HEK293T (cell line): ENCODE measurements around the gene AEBP1.

Experiments
- CTCF ChIA-PET: fragments of 350-600 bp; formaldehyde crosslinking; extraction: SDS; loops from one replicate; lab custom pipeline; 2021; ENCODE audit warnings: antibody characterized with exemption, inconsistent platforms; lab: Yijun Ruan, JAX
- POLR2A ChIA-PET: fragments of 350-600 bp; formaldehyde crosslinking; extraction: SDS; loops from one replicate; lab custom pipeline; 2020; ENCODE audit warnings: antibody characterized with exemption, inconsistent platforms; lab: Yijun Ruan, JAX
- DNase-seq: peaks from one replicate; pipeline ENCODE4 v3.0.0; 2012; ENCODE audit warnings: mixed read lengths; ENCODE audit errors: extremely low spot score
- ARNT ChIP-seq: fragments of 450-650 bp; IDR thresholded peaks from 2 replicates; pipeline ENCODE4 v1.6.1; 2017; ENCODE audit warnings: mild to moderate bottlenecking
- BHLHE40 ChIP-seq: fragments of 450-650 bp; IDR thresholded peaks from 2 replicates; pipeline ENCODE4 v1.6.1; 2016; ENCODE audit warnings: mild to moderate bottlenecking, moderate library complexity, borderline replicate concordance
- CTBP1 ChIP-seq: fragments of 450-650 bp; IDR thresholded peaks from 2 replicates; pipeline ENCODE4 v1.6.1; 2016; ENCODE audit warnings: borderline replicate concordance
- ELF4 ChIP-seq: fragments of 450-650 bp; IDR thresholded peaks from 2 replicates; pipeline ENCODE4 v1.6.1; 2017; ENCODE audit warnings: antibody characterized with exemption
- FOXA1 ChIP-seq: fragments of 450-650 bp; IDR thresholded peaks from 2 replicates; pipeline ENCODE4 v1.6.1; 2016; ENCODE audit warnings: mild to moderate bottlenecking
- FOXK2 ChIP-seq: fragments of 450-650 bp; IDR thresholded peaks from 2 replicates; pipeline ENCODE4 v1.6.1; 2016; ENCODE audit warnings: mild to moderate bottlenecking
- FOXM1 ChIP-seq: fragments of 450-650 bp; IDR thresholded peaks from 2 replicates; pipeline ENCODE4 v1.6.1; 2017; ENCODE audit warnings: mild to moderate bottlenecking, borderline replicate concordance
- HDGF ChIP-seq: fragments of 450-650 bp; IDR thresholded peaks from 2 replicates; pipeline ENCODE4 v1.6.1; 2017; ENCODE audit warnings: antibody characterized with exemption, borderline replicate concordance
- L3MBTL2 ChIP-seq: fragments of 450-650 bp; conservative IDR thresholded peaks from 2 replicates; pipeline ENCODE4 v1.6.1; 2016; ENCODE audit warnings: mild to moderate bottlenecking
- LEF1 ChIP-seq: fragments of 450-650 bp; IDR thresholded peaks from 2 replicates; pipeline ENCODE4 v1.6.1; 2017; ENCODE audit warnings: mild to moderate bottlenecking, borderline replicate concordance
- NFRKB ChIP-seq: fragments of 450-650 bp; IDR thresholded peaks from 2 replicates; pipeline ENCODE4 v1.6.1; 2016; ENCODE audit warnings: mild to moderate bottlenecking, moderate library complexity
- PKNOX1 ChIP-seq: fragments of 450-650 bp; IDR thresholded peaks from 2 replicates; pipeline ENCODE4 v1.6.1; 2016
- SP1 ChIP-seq: fragments of 450-650 bp; IDR thresholded peaks from 2 replicates; pipeline ENCODE4 v1.6.1; 2017
- SUZ12 ChIP-seq: fragments of 450-650 bp; IDR thresholded peaks from 2 replicates; pipeline ENCODE4 v1.6.1; 2016; ENCODE audit warnings: mild to moderate bottlenecking
- TARDBP ChIP-seq: fragments of 450-650 bp; IDR thresholded peaks from 2 replicates; pipeline ENCODE4 v1.6.1; 2016
- ZNF384 ChIP-seq: fragments of 450-650 bp; IDR thresholded peaks from 2 replicates; pipeline ENCODE4 v1.6.1; 2016

AEBP1 gene

GRCh38 chr7:44100458-44101302, 3.5 kb upstream of the AEBP1 start:
- CTCF ChIA-PET = no interaction called here
- DNase-seq = no peak
- POLR2A ChIA-PET = interaction anchor here (0.7 kb wide), 1 partner anchor 16 kb away, joined by 3 read pairs; no protein-coding TSS in a partner anchor
- TF ChIP-seq LEF1 (no peak), ZNF384 (no peak), NFRKB (no peak), PKNOX1 (no peak), ELF4 (no peak), SUZ12 (no peak), ARNT (no peak), HDGF (no peak), FOXK2 (no peak), FOXM1 (no peak), CTBP1 (no peak), FOXA1 (no peak), BHLHE40 (no peak), SP1 (no peak), TARDBP (no peak)

- POLR2A ChIA-PET = interaction anchor here (0.7 kb wide), 1 partner anchor 15 kb away, joined by 3 read pairs; no protein-coding TSS in a partner anchor
- TF ChIP-seq NFRKB = no peak
- TF ChIP-seq LEF1 = no peak
- no peak for TF ChIP-seq FOXA1
- TF ChIP-seq PKNOX1 = no peak
- TF ChIP-seq SUZ12 = no peak
- TF ChIP-seq FOXK2 = no peak
- no peak for TF ChIP-seq HDGF
- TF ChIP-seq ARNT = no peak
- TF ChIP-seq L3MBTL2 = no peak
- TF ChIP-seq SP1 = no peak
- no peak for TF ChIP-seq FOXM1
- no peak for TF ChIP-seq ELF4
- no peak for TF ChIP-seq CTBP1
- TF ChIP-seq ZNF384 = no peak
- no peak for TF ChIP-seq TARDBP
- TF ChIP-seq BHLHE40 = no peak
- CTCF ChIA-PET = no interaction called here
- DNase-seq = no peak
These were observed 2.7 kb upstream of the AEBP1 start for GRCh38 chr7:44101303-44101965.

- no peak for TF ChIP-seq LEF1
- no peak for TF ChIP-seq SUZ12
- no peak for TF ChIP-seq BHLHE40
- no peak for TF ChIP-seq ZNF384
- no peak for TF ChIP-seq FOXA1
- TF ChIP-seq SP1 = no peak
- TF ChIP-seq ARNT = no peak
- TF ChIP-seq TARDBP = no peak
- no peak for TF ChIP-seq FOXM1
- no peak for DNase-seq
- ChIA-PET CTCF (no interaction called here), POLR2A (no interaction called here)
These were observed 1.9 kb upstream of the AEBP1 start for GRCh38 chr7:44101966-44102845.

GRCh38 chr7:44102846-44103565, 1.1 kb upstream of the AEBP1 start:
- CTCF ChIA-PET = no interaction called here
- POLR2A ChIA-PET = no interaction called here
- TF ChIP-seq PKNOX1 = peak; percentile 30; the same call in 1 of the 2 replicates
- TF ChIP-seq CTBP1 = no peak

GRCh38 chr7:44103566-44103922, 601 bp upstream of the AEBP1 start:
- ChIA-PET CTCF (no interaction called here), POLR2A (no interaction called here)
- TF ChIP-seq SP1 = no peak

More at GRCh38 chr7:44102846-44103565, 1.1 kb upstream of the AEBP1 start:
- DNase-seq = no peak

More at GRCh38 chr7:44103566-44103922, 601 bp upstream of the AEBP1 start:
- no peak for DNase-seq
